Psoas muscle (tissue), 8 donors: ENCODE measurements around the gene PARL. TPM values are rescaled to one million over a fixed set of nuclear protein-coding genes. Genes with fewer than 3 reads are reported as not detected.

Experiments
- ATAC-seq, 4 donors: fragments of 200-7000 bp; cut with Tn5 transposase; one replicate each; pipeline ENCODE4 v1.9.1; 2020; ENCODE audit warnings: moderate library complexity in 3 of 4, mild to moderate bottlenecking in 2 of 4
- DNase-seq, 2 donors: peaks; one replicate each; pipeline ENCODE4 v3.0.0-alpha.2; 2020
- H3K27ac ChIP-seq: fragments of 200-600 bp; one replicate; pipeline ENCODE4 v1.8.0; 2022
- H3K27me3 ChIP-seq, 3 donors: fragments of 200-600 bp in 1 of 3; one replicate each; pipeline versions ENCODE4 v1.6.1 to v1.8.0; 2013 to 2022; ENCODE audit warnings: low read length in 2 of 3, mild to moderate bottlenecking in 2 of 3, moderate library complexity in 1 of 3; ENCODE audit not compliant: insufficient read depth in 3 of 3
- H3K36me3 ChIP-seq, 2 donors: fragments of 200-600 bp in 1 of 2; one replicate each; pipeline versions ENCODE4 v1.6.1 to v1.8.0; 2013 to 2022; ENCODE audit warnings: low read depth in 1 of 2, mild to moderate bottlenecking in 1 of 2, moderate library complexity in 1 of 2; ENCODE audit not compliant: insufficient read depth in 1 of 2
- H3K4me1 ChIP-seq: fragments of 200-600 bp; one replicate; pipeline ENCODE4 v1.8.0; 2022
- H3K4me3 ChIP-seq: fragments of 200-600 bp; one replicate; pipeline ENCODE4 v1.8.0; 2022; ENCODE audit warnings: mild to moderate bottlenecking
- H3K9me3 ChIP-seq: fragments of 200-600 bp; one replicate; pipeline ENCODE4 v1.8.0; 2022
- WGBS, 3 donors: extraction: QIAGEN DNeasy Blood & Tissue Kit; methylation state at CpG; one replicate each; pipeline versions ENCODE4 v1.1.6 to v1.1.7; 2013; 5-methylcytosine and 5-hydroxymethylcytosine counted together
- intact Hi-C, 2 donors: fragments of 100-400 bp; cut with DNase I; formaldehyde crosslinking; loops; one replicate each; pipeline versions ENCODE4 v1.11.0 to v1.14.2; 2022
- polyA plus RNA-seq, 3 donors: library from polyadenylated mRNA; stranded (reverse); fragments of 200-250 nt; gene quantifications; one replicate each; pipeline ENCODE4 v1.2.3, GENCODE V29; 2013
- total RNA-seq, 4 donors: library from RNA; stranded (reverse); fragmentation: NEBNext Ultra II Directional in 2 of 4; extraction: Animal tissue kit (Norgen Biotek cat#: 25700) in 2 of 4; gene quantifications; one replicate each; pipeline versions ENCODE4 v1.2.1 to v1.2.4, GENCODE V29; 2021 to 2023
- TF ChIP-seq, protein P1 (sequence below): fragments of 200-600 bp; IDR thresholded peaks from one replicate; pipeline ENCODE4 v1.8.0; 2022; ENCODE audit warnings: antibody characterized with exemption
- donor health status: healthy with polysubstance abuse.
- donor health status: DM: no; HTN: no; CAD: no; lungs with moderate emphysema.
- donor health status: Bipolar disorder and iron deficiency.
- donor health status: healthy.
- donor health status: DM: yes; HTN: yes; CAD: no.
- donor health status: DM: no; HTN: no; CAD: no.
- donor health status: DM: no; HTN: no; CAD: no.
- donor health status: DM: yes; HTN: yes; CAD: no.

The PARL gene
- total and polyA plus RNA-seq, 7 donors = 30.3 to 77.1 (median 61.4) TPM

DNA sequence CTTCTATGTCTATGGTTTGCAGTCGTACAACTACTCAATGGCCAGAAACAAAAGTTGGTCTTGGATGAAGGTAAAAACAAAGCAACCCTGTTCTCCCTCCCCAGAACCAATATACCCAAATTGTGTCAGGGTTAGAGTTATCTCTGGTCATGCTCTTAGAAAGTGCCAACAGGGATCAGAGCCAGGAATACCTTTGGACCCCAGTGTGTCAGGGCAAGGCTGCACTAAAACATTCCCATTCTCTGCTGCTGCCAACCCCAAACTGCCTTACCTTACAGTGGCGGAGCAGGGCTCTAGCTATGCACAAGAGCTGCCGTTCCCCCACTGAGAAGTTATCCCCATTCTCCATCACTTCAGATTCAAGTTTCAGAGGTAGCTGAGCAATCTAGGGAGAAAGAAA, 42.4 kb upstream of the PARL start:
- Histone ChIP-seq H3K36me3 (peaks cover 15 to 100% of the 10 kb centered on the region in 2 donors), H3K27ac (no peak overlapping the region), H3K9me3 (no peaks in the 10 kb centered on the region), H3K4me1 (no peaks in the 10 kb centered on the region), H3K4me3 (no peak overlapping the region), H3K27me3 (no peaks in the 10 kb centered on the region)
- DNase-seq = no peak
- 95 to 99% (median 96%) methylated on average over 3 of the region's 3 CpGs for WGBS, 3 donors
- intact Hi-C loops = no loop called here
- ATAC-seq = no peak
- TF ChIP-seq, protein P1, sequence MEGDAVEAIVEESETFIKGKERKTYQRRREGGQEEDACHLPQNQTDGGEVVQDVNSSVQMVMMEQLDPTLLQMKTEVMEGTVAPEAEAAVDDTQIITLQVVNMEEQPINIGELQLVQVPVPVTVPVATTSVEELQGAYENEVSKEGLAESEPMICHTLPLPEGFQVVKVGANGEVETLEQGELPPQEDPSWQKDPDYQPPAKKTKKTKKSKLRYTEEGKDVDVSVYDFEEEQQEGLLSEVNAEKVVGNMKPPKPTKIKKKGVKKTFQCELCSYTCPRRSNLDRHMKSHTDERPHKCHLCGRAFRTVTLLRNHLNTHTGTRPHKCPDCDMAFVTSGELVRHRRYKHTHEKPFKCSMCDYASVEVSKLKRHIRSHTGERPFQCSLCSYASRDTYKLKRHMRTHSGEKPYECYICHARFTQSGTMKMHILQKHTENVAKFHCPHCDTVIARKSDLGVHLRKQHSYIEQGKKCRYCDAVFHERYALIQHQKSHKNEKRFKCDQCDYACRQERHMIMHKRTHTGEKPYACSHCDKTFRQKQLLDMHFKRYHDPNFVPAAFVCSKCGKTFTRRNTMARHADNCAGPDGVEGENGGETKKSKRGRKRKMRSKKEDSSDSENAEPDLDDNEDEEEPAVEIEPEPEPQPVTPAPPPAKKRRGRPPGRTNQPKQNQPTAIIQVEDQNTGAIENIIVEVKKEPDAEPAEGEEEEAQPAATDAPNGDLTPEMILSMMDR = no peak

DNA sequence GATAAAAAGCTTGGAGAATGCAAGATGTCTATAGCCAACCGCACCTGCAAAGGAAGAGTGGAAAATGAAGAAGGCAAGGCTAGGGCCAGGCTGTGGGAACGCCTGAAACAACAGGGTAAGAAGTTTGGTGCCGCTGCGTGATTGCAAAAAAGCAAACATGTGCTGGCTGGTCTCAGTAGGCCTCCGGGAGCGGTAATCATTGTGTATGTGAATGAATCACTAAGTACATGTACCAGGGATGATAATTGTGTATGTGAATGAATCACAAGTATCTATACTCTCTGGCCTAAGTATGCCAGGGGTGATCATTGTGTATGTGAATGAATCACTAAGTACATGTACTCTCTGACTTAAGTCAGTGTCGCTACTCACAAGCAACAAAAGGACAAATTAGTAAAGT, 40.3 kb upstream of the PARL start:
- 95 to 98% (median 96%) methylated on average over 7 of the region's 7 CpGs for WGBS, 3 donors
- Histone ChIP-seq H3K27ac (no peak overlapping the region), H3K9me3 (no peaks in the 10 kb centered on the region), H3K36me3 (peaks cover 26 to 100% of the 10 kb centered on the region in 2 donors), H3K27me3 (no peaks in the 10 kb centered on the region), H3K4me3 (no peak overlapping the region), H3K4me1 (no peaks in the 10 kb centered on the region)
- intact Hi-C loops = loop anchor here in 1 of 2 donors (5.0 kb wide), 1 partner anchor 42 kb away; no protein-coding TSS in a partner anchor
- TF ChIP-seq, protein P1 = no peak
- ATAC-seq (no peak), DNase-seq (no peak)

DNA sequence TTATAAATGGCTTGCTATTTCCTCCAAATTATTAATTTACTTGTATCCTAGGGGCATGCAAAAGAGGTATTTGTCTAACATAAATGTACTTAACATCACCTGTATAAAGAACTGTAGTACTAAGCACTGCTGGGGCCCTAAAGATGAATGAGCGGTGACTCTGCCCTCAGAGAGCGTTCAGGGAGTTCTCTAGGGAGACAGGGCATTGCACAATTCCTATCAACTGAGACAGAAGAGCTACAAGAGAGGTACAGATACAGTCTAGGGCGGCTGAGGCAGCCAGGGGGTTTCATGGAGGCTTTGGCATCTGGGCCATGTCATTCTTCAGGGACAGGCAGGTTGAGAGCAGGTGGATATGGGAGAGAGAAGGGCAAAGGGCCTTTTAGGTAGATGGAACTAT, 39.9 kb upstream of the PARL start:
- ATAC-seq = no peak
- WGBS, 3 donors = 90 to 96% (median 93%) methylated on average over 3 of the region's 3 CpGs
- peaks cover 26 to 100% of the 10 kb centered on the region in 2 donors for H3K36me3 ChIP-seq

DNA sequence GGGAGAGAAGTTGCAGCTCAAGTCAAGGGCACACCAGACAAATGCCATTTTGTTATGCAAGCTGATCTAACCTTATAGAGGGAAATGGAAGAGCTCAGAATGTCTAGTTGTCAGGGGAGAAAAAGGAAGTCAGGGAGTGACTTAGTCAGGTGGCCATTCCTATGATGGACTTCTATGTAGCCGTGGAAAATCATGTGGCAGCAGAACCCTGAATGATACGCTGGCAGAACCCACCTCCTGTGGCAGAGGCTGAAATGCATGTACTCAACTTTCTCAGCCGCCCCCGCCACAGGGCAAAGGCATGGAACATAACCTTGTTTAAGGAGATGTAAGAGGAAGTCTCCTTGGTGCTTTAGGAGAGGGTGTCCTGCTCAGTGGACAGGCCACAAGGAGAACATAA, 37.7 kb upstream of the PARL start:
- no peaks in the 10 kb centered on the region for H3K4me1 ChIP-seq
- no peak overlapping the region for H3K27ac ChIP-seq
- peaks cover 25 to 82% of the 10 kb centered on the region in 2 donors for H3K36me3 ChIP-seq
- TF ChIP-seq, protein P1 = no peak
- no peaks in the 10 kb centered on the region for H3K27me3 ChIP-seq
- ATAC-seq = no peak
- no peak overlapping the region for H3K4me3 ChIP-seq
- DNase-seq = no peak
- intact Hi-C loops = loop anchor here in 1 of 2 donors (5.0 kb wide), 1 partner anchor 45 kb away; no protein-coding TSS in a partner anchor
- no peaks in the 10 kb centered on the region for H3K9me3 ChIP-seq
- 87 to 90% (median 88%) methylated on average over 4 of the region's 4 CpGs for WGBS, 3 donors

More for the DNA sequence above, 39.9 kb upstream of the PARL start:
- Histone ChIP-seq H3K27ac (no peak overlapping the region), H3K9me3 (no peaks in the 10 kb centered on the region), H3K27me3 (no peaks in the 10 kb centered on the region), H3K4me1 (no peaks in the 10 kb centered on the region), H3K4me3 (no peak overlapping the region)
- TF ChIP-seq, protein P1 = no peak
- no peak for DNase-seq
- intact Hi-C loops = loop anchor here in 1 of 2 donors (5.0 kb wide), 1 partner anchor 43 kb away; no protein-coding TSS in a partner anchor

DNA sequence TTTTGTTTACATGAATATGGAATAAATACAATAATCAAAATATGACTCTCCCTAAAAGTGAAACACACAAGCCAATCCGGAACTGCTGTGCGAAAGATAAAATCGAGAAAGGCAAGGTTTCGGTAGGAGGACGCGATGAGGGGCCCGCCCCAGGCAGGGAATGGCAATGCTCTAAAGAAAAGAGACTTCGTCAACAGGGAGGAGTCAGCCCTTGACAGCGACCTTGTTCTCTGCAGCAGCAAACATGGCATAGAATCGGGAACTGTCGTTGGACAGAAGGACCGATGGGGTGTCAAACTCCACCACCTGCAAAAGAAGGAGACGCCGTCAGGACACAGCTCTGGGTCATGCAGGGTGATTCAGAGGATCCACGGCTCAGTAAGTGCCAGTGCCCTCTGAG, 36.4 kb upstream of the PARL start:
- Histone ChIP-seq H3K27ac (no peak overlapping the region), H3K4me1 (no peaks in the 10 kb centered on the region), H3K4me3 (no peak overlapping the region), H3K27me3 (no peaks in the 10 kb centered on the region), H3K36me3 (peaks cover 20 to 69% of the 10 kb centered on the region in 2 donors), H3K9me3 (no peaks in the 10 kb centered on the region)
- TF ChIP-seq, protein P1 = no peak
- ATAC-seq (no peak), DNase-seq (no peak)
- intact Hi-C loops = loop anchor here in 1 of 2 donors (5.0 kb wide), 1 partner anchor 46 kb away; no protein-coding TSS in a partner anchor
- WGBS, 3 donors = 92 to 93% (median 93%) methylated on average over 15 of the region's 15 CpGs
